Measurements from ENCODE around the gene ZNF488.

The ZNF488 gene

GRCh38 chr10:47322300-47323061, 61.6 kb downstream of the ZNF488 start, which contains the start of gene GDF2:
Gene GDF2, plus strand, starts transcription at chr10:47322454. Its CDS starts 215 bp downstream, at chr10:47322669.
- TF ChIP-seq CTCF (IDR thresholded peaks at IDR 0.05; ENCODE audit: low read depth, low read length): no peak
- no peak within 1 kb of the TSS for H3K4me3 ChIP-seq (ENCODE audit: low read depth, low read length)
- in situ Hi-C loops (cut with HindIII; ENCODE audit: low sequenced_read_pairs): no loop called here
- DNase-seq (ENCODE audit: low read depth, low spot score): no peak

GRCh38 chr10:47321521-47322195, 62.4 kb downstream of the ZNF488 start:
- no peak for DNase-seq (ENCODE audit: low read depth, low spot score)
- no peak for TF ChIP-seq CTCF (IDR thresholded peaks at IDR 0.05; ENCODE audit: low read depth, low read length)
- in situ Hi-C loops (cut with HindIII; ENCODE audit: low sequenced_read_pairs): no loop called here
- no peak overlapping the region for H3K4me3 ChIP-seq (ENCODE audit: low read depth, low read length)

GRCh38 chr10:47320812-47321211, 63.3 kb downstream of the ZNF488 start:
- DNase-seq (ENCODE audit: low read depth, low spot score): no peak
- in situ Hi-C loops (cut with HindIII; ENCODE audit: low sequenced_read_pairs): no loop called here
- H3K4me3 ChIP-seq (ENCODE audit: low read depth, low read length): no peak overlapping the region
- no peak for TF ChIP-seq CTCF (IDR thresholded peaks at IDR 0.05; ENCODE audit: low read depth, low read length)

GRCh38 chr10:47319784-47320183, 64.3 kb downstream of the ZNF488 start:
- no peak overlapping the region for H3K4me3 ChIP-seq (ENCODE audit: low read depth, low read length)
- no peak for DNase-seq (ENCODE audit: low read depth, low spot score)
- in situ Hi-C loops (cut with HindIII; ENCODE audit: low sequenced_read_pairs): no loop called here
- no peak for TF ChIP-seq CTCF (IDR thresholded peaks at IDR 0.05; ENCODE audit: low read depth, low read length)

- in situ Hi-C loops (cut with HindIII; ENCODE audit: low sequenced_read_pairs): no loop called here
- no peak for TF ChIP-seq CTCF (IDR thresholded peaks at IDR 0.05; ENCODE audit: low read depth, low read length)
- H3K4me3 ChIP-seq (ENCODE audit: low read depth, low read length): no peak overlapping the region
- no peak for DNase-seq (ENCODE audit: low read depth, low spot score)
These were observed 65.4 kb downstream of the ZNF488 start for GRCh38 chr10:47318706-47319105.

GRCh38 chr10:47317251-47317650, 66.8 kb downstream of the ZNF488 start:
- TF ChIP-seq CTCF (IDR thresholded peaks at IDR 0.05; ENCODE audit: low read depth, low read length): no peak
- in situ Hi-C loops (cut with HindIII; ENCODE audit: low sequenced_read_pairs): no loop called here
- no peak for DNase-seq (ENCODE audit: low read depth, low spot score)
- H3K4me3 ChIP-seq (ENCODE audit: low read depth, low read length): no peak overlapping the region

Data from astrocyte of the spinal cord (primary cell).